NCI-H1105 (cell line): Measurements from ENCODE around the gene BACH2.

Experiments
- DNase-seq: peaks from one replicate; lab custom pipeline; 2025; lab: John Stamatoyannopoulos, UW

Gene BACH2

DNA sequence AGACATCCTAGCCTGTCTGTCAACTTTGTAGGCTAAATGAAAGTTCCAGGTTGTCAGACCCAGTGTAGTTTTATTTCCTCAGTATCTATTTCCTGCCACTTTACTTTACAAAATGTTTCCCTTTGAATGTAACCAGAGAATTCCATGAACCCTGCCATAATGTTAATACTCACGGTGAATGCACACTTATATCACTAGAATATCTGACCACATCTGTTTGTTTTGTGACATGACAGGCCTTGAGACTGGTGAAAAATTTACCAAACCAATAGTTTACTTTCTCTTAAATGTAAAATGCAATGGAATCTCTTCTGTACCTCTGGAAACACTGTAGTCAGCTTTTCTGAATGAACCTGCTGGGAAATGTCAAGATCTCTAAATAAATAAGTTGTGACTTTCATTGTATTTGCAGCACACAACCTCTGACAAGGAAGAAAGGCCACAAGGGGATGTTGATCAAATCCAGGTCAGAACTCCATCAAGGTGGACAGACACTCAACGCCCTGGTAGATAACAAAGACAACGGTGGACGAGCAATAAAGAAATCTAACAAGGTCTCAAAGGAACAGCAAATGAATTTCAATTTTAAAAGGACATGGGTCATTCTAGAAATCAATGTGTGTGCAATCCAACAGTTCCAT is 59.2 kb downstream of the BACH2 start:
- DNase-seq, result no peak

DNA sequence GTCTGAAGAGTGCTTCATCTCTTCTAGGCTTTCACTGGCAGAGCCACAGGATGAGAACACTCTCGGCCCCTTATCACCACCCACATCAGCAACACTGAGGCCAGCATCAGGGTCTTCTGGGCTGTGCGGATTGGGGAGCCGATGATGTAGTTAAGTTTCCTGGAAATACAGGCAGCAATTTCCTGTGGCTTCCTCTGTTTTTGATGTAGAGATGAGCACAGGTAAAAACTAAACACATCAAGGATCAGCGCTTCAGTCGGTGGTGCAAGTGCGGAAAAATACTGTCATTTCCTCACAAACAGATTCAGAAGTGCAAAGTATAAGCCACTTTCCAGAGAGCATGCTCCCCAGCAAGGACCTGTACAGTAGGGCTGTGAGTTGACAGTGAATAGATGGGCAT is 62.6 kb downstream of the BACH2 start:
- no peak for DNase-seq

DNA sequence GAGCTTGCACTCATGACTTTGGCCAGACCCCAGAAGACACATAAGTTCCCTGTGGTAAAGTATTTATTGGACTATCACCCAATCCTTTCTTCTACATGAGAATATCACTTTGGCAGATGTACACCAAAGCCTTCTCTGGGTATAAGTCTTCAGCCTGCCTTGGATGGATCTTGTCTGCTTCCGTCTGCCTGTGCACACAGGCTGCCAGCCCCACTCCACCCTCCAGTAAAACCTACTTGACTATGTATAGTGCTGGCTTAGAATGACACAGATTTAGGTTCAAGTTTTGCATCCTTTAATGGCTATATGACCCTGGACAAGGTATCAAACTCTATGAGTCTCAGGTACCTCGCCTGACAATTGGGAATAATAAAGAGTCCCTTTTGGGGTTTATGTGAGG is 63.4 kb downstream of the BACH2 start:
- DNase-seq, result no peak

DNA sequence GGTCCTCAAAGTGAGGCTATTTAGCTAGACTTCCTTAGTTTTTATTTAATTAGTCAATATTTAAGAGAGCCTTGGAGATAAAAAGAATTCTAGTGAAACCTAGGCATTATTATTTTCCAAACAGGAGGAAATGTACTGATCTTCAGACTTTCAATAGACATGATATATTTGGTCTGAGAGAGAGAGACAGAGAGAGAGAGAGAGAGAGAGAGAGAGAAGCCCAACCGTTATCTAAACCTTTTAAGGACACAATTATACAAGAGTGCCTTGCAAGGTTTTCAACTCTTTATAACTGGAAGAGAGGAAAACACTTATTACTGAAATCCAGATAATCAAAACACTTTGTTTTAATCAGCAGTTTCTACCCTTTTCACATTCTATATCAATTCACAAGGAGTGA is 64.8 kb downstream of the BACH2 start:
- no peak for DNase-seq

DNA sequence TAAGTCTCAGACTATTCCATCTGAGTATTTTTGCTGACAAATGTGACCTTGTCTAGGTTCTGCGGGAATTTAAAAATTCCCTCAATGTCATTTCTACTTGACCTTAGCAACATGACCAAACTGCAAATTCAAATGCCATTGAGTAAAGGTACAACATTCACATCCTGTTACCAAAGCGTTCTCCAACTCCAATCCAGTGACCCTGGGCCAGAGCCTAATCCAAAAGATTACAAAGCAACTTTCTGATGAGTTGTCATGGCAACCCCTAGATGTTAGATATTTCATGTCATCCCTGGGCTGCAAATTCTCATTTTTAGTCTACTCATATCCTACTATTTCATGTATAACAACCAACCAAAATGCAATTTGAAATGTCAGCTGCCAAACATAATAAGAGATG is 65.3 kb downstream of the BACH2 start:
- no peak for DNase-seq

DNA sequence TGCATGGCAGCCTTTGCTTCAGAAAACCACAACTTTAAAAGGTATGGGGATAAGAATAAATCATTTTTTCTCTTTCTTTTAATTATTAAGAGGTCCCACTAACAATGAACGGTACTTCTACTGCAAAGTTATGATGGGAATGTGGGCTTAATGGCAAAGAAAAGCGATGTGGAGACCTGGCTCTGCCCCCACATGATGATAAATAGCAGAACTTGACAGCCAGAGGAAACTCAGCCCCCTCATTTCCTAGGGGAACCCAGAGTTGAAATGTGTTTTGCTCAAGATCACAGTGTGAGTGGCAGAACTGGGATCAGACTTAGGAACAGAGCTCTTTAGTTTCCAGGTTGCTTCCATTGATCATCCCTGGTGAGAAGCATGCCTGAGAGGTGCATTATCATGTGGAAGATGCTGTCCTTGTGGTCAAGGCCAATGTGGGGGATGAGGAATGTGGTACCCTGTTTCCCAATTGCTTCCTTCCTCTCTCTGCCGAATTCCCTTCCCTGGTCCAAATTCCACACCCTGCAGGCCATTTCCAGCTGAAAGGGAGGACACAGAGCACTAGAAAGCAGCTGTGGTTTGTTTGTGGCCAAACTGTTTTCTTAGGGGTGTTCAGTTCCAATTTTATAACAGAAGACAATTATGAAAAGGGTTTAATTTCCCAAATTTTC is 66.0 kb downstream of the BACH2 start:
- DNase-seq, result no peak

DNA sequence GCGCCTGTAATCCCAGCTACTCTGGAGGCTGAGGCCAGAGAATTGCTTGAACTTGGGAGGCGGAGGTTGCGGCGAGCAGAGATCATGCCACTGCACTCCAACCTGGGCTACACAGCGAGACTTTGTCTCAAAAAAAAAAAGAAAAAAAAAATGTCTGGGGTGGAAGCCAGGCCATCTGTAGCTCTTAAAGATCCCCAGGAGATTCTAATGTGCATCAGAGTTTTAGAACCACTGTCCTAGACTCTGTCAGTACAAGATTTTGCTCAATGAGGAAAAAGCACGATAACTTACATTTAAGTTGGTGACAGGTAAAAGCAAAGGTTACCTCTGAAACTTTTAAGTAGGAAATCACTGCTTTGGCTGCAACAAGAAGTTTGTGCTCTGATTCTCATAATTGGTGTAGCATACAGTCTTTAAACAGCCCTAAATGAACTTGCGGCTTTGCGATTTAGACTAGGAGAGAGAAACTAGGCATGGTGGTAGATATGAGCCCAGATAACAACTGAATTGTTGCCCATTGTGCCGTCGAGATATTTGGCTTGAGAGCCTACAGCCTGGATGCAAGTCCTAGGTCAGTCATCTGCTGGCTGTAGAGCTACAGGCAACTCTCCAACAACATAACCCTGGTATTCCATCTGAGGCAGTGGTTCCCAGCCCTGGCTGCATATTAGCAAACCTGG is 67.2 kb downstream of the BACH2 start:
- DNase-seq, result no peak

DNA sequence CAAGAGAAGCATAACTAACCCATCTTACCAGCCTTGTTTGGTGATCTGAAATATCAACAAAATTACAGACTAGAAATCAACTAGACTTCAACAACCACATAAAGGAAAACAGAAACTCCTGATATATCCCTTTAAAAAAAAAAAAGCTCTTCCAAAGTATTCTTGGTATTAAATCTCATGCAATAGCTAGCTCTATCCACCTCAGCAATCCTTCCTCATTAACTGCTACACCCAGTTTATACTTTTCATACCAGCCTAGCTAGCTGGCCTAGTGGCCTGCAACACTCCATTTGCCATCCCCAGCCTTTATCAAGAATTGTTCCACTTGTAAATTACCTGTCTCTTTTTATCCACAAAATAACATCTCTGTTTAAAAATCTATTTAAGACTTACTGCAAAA is 69.0 kb downstream of the BACH2 start:
- DNase-seq, result no peak

DNA sequence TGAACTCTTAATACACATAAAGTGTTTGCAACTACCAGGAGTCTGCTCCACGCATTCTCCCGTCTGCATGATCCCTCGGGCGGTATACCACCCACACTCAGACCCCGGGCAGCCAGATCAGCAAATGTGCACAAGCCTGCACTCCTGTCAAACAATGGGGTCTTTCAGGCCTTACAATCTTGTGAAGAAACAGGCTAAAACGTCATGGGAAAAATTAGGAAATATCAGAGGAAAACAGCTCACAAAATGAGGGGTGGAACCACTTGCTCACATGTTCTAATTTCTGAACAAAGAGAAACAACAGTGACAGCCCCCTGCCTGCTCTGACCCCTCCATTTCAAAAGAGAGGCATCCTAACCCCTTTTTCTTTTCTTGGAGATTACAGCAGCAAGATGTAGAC is 69.4 kb downstream of the BACH2 start:
- no peak for DNase-seq

DNA sequence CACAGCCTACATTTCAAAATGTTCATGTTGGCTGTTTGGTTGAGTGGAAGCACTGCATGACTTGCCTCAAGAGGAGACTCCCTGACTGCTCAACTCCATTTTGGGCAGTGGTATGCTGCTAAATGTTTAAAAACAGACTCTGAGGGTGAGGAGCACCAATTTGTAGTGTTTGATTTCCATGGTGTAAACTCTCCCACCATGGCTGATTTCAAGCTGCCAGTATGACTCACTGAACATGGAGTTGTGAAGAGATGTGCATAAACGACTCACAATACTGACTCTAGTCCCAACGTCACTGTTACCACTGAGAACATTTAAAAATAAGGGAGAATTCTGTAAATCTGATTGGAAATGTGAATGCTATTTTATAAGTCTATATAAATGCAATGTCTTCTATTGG is 70.4 kb downstream of the BACH2 start:
- no peak for DNase-seq

DNA sequence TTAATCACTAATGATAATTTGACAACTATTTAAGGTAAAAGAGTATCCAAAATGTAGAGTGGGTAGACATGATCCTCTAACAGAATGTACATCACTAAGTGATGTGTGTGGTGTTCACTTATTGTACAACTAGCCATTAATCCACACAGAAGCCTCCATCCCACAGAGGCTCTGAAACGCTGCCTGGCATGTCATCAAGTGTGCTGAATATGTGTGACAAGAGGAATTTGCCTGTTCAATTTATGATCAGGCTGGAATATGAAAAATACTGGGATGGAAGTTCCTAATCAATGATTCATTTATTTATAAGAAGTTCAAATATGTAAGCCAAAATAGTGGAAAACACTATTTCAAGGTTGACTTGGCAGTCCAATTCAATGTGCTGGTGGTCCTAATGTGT is 72.4 kb downstream of the BACH2 start:
- no peak for DNase-seq

DNA sequence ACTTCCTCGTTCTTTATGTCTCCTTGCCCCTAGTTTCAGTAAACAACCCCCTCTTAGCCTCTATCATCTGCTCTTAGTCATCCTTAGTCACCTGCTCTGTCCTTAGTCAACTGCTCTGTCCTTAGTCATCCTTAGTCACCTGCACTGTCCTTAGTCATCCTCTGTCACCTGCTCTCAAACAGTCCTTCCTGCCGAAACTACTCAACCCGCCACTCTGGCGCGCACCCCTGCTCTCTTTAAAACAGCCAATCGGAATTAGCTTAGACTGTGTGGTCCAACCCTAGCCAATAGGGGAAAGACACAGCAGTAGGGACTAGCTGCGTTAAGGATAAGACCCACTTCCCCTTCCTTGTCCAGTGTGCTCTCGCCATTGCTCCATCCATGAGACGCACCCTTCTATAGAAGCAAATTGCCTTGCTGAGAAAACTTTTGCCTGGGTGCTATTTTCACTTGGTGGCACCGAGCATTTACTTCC is 73.9 kb downstream of the BACH2 start:
- no peak for DNase-seq

DNA sequence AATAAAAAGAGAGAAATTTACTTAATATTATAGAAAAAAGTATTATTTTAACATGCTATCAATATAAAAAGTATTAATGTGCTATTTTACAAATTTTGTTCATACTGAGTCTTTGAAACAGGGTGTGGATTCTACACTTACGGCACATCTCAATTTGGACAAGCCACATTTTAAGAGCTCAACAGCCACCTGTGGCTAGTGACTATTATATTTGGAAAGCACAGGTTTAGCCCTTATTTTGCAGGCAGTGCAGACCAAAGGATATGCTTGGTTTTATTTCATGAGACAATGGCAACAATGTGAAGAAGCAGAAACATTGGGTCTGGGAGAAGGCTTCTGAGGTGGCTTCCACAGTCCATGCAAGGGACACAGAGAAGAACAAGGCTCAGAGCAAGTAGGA is 74.6 kb downstream of the BACH2 start:
- DNase-seq, result no peak

DNA sequence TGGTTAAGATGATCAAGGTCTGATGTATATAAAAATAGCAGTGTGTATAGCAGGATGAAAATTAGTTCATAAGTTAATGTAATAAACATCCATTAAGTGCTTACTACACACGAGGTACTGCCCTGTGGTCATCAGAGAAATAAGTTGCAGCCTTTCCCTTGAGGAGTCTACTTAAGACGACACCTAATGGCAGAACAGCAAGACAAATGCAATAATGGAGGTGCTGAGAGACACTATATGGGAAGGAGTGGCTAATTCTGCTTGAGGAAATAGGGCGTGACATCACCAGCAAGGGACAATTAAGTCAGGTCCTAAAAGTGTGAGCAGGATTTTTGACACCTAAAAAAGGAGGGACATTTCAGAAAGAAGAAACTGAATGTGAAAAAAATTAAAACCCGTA is 75.2 kb downstream of the BACH2 start:
- no peak for DNase-seq

DNA sequence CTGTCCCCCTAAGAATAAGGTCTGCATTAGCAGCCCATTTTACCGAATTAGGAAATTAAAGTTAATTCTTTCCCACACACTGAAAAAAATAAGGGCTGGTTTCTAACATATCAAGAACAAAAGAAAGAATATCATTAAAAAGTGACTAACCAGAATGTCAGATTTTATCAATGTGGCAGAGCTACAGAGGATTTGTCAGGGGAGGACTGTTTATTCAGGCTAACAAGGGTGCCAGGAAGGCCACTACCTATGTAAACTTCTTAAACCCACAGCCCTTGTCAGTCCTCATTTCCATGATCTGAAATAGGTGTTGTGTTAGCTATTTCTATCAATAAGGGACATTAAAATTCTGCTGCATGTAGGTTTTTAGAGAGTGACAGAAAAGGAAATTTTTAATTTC is 76.4 kb downstream of the BACH2 start:
- no peak for DNase-seq

DNA sequence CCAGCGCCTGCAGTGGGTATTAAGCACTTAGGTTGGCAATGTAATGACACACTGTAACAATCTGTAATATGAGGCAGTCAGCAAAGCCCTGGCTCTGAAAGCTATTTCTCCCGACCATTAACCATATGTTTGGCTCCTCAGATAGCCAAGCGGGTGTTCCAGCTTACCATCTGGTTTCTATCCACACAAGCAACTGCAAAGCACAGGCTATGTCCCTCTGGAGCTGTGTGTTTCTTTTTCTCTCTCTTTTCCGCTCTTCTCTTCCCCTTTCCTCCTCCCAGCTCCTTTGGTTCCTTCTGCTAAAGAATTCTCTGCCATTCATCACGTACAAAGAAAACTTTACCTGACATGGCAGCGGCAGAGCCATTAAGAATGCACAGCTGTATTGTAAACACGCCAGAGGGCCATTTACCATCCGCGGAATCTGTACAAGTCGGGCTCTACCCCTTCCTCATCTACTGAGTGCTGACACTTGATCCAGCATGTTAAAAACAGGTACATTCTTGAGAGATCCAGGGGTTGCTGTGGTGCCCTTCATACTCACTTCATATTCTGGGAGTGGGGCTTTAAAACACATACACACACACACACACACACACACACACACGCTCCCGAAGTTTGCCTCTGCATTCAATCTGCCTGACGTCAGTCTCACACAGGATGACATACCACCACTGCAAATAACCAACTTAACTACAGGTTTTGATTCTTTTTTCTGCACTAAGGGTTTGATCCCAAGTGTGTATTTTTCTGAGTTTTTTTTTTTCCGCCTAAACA is 77.2 kb downstream of the BACH2 start:
- DNase-seq, result peak; percentile 69

DNA sequence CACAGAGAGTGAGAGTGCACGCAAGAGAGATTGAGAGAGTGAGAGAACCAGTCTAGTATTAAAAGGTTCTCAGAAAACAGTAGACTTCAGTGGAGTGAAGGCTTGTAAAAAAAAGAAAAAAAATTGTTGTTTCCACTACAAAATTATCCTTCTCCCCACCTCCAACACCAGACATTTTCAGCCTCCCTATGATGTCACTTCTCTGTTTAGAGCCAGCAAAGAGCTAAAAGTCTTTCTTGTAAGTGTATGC is 77.8 kb downstream of the BACH2 start:
- DNase-seq, result no peak

DNA sequence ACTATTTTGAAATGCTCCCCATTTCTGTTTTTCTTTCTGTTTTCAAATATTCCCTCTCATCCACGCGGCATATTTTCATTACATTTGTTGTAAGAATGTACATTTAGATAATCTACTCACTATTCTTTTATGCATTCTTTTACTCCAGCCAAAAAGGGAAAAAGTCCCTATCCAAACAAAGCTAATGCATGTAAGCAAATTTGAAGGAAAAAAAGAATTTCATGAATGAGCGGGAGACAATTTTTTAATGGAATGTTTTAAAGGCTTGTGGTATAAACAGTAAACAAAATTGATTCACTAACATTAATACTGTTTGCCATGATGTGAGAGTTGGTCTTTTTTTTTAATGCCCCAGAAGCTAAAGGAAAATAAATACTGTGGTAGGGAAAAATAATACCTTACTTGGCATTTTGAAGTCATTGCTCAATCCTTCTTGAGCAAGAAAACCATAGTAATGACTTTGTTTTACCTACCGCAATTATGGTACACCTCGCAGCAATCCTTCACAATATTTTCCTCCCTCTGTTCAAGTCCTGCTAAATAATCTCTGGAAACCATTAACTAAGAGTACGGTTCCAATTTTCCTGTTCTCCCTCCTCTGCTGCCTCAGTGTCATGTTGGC is 79.0 kb downstream of the BACH2 start:
- no peak for DNase-seq

DNA sequence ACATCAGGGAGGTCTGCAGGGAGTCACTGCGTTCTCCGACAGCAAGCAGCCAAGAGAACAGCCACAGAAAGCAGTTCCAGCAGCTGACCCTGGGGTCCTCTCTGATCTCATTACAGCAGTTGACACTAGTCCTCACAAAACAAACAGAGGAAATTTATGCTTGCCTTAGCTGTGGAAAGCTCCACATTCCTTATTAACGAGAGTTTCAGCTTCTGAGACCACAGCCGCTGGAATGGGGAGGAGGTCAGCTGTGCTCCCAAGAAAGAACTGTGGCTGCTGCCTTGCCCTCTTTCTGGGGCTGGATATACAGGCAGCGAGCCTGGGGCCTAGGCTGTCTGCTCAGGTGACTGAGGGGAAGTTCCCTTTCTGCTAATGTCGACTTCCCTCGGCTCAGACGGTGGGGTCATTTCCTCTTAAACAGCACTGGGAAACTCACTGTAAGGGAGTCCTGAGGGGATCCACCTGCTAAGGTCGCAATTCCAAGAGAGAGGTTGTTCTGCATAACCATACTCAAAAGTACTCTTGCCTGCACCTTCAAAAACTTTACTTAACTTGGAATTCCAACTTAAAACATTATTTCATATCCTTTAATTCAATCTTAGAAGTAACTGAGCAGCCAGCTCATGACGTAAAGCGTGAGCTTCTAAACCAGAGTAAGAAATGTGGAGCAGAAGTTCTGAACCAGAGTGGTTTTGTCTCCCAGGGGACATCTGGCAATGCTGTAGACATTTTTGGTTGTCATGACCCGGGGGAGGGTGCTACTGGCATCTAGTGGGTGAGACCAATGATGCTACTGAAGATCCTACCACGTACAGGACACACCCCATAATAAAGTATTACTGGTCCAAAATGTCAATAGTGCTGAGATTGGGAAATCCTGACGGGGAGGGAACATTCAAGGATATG is 80.3 kb downstream of the BACH2 start:
- no peak for DNase-seq

DNA sequence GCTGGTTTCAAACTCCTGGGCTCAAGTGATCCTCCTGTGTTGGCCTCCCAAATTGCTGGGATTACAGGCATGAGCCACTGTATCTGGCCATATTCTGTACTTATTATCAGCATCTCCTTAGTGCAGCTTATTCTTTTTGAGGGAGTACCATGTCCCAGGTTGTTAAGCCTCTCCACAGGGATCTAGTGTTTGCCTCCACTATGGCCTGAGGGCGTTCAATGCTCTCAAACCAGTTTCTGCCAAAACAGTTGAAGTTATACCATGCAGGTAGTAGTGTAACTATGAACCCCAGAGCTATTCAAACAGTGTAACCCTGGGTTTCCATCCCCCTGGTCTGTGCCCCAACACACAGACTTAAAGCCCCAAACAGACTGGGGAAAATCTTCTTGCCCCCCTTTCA is 81.7 kb downstream of the BACH2 start:
- no peak for DNase-seq

DNA sequence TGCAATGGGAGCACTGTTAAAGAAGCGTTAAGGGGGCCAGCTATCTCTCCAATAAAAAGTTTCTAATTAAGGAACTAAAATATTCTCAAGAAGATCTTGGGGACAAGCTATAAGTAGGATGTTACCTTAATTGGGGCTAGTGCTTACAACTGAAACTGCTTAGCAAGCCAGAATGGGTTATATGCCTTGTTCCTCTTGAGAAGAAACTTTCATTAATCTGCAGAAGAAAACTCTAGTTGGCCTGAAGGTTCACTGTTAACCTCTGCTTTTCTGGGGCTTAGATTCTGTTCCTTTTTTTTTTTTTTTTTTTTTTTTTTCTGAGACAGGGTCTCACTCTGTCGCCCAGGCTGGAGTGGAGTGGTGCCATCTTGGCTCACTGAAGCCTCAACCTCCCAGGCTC is 82.2 kb downstream of the BACH2 start:
- DNase-seq, result no peak

DNA sequence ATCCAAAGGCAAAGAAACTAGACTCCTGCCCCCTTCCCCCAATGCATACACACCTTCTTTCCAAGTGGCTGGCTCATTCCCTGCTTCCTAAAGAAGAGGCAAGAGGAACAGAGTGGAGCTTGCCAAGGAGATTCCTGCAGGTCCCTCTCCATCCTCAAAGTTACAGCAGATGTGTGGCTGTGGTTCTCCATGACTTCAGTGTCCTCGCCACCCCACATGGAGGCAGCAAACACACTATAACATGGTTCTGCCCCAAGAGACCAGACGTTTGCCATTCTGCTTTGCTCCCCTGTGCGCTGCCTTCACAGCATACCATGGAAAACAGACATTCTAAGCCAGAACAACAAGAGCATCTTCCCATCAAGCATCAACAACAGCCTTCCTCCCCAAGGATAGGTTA is 84.4 kb downstream of the BACH2 start:
- no peak for DNase-seq
